OCI-LY7 (cell line): ENCODE data around the gene SIRPA.

ENCODE experiments used
- EZH2phosphoT487 ChIP-seq: fragments of 200-600 bp; sonication (generic); IDR thresholded peaks from 2 replicates; pipeline ENCODE4 v1.6.1; 2018; ENCODE audit warnings: low read depth, borderline replicate concordance, mild to moderate bottlenecking, mixed run types, antibody characterized with exemption, low read length, moderate library complexity, mixed read lengths
- TF ChIP-seq, protein P1 (sequence below): fragments of 200-600 bp; sonication (generic); conservative IDR thresholded peaks from 2 replicates; pipeline ENCODE4 v1.5.1; 2014; ENCODE audit warnings: mild to moderate bottlenecking, antibody characterized with exemption, low read length, moderate library complexity, mixed read lengths

DNA sequence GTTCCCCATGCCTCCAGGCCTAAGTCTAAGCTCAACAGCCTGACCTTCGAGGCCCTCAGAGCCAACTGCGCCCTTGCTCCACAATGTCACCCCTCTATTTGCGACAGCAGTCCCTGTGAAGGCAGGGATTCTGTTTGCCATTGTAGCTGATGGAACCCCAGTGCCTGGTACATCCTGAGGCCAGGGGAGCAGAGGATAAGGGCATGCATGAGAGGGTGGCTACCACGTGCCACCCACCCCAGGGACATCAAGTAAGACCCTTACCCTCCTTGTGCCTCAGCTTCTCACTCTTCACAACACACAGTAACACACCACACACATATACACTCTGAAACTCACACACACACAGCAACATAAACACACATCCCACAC lies 20.0 kb upstream of the SIRPA start:
- TF ChIP-seq, protein P1, sequence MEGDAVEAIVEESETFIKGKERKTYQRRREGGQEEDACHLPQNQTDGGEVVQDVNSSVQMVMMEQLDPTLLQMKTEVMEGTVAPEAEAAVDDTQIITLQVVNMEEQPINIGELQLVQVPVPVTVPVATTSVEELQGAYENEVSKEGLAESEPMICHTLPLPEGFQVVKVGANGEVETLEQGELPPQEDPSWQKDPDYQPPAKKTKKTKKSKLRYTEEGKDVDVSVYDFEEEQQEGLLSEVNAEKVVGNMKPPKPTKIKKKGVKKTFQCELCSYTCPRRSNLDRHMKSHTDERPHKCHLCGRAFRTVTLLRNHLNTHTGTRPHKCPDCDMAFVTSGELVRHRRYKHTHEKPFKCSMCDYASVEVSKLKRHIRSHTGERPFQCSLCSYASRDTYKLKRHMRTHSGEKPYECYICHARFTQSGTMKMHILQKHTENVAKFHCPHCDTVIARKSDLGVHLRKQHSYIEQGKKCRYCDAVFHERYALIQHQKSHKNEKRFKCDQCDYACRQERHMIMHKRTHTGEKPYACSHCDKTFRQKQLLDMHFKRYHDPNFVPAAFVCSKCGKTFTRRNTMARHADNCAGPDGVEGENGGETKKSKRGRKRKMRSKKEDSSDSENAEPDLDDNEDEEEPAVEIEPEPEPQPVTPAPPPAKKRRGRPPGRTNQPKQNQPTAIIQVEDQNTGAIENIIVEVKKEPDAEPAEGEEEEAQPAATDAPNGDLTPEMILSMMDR, result no peak
- TF ChIP-seq EZH2phosphoT487, result no peak
